ENCODE measurements around the gene LINGO1.

Gene LINGO1

GRCh38 chr15:77613814-77614213 is 18.9 kb downstream of the LINGO1 start:
- DNase-seq: no peak

DNA sequence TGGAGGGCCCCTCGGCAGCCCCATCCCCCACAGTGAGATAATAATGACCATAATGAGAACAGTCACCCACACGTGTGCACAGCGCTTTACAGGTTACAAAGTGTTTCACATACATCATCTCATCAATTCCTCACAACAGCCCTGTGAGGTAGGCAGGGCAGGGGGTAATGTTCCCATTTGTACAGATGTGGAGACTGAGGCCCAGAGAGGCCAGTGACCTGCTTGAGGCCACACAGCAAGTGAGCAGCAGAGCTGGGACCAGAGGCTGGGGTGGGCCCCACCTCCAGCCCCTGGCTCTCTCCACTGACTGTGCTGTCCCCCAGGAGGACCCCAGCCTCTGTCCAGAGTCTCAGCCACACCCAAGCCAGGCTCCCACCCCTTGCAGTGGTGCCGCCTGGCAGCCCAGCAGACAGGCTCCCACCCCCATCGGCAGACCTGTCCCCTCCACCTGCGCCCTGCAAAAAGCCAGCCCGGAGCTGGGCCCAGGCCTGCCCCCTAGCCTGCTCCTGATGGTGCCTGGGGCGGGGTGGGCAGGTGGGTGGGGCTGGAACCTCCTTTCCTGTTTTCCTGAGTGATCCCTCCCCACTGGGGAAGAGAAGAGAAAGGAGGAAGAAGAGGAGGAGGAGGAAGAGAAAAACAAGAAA is 19.6 kb downstream of the LINGO1 start:
- DNase-seq: no peak

DNA sequence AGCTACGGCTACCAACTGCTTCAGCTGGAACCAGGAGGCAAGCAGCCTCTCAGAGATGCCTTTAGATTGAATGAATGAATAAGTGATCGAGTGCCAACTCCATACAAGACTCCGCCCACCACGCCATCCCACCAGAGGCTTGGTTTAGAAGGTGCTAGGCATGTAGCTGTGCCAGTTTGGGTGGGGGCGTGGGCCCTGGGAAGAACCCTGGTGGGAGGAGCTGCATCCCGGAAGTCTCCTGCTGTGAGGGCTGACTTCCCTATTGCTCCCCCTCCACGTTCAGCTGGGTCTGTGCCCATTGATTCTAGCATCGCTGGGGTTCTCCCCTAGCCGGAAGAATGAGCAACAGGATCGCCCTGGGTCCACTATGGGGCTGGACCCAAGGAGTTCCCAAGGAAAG is 20.9 kb downstream of the LINGO1 start:
- DNase-seq: no peak

GRCh38 chr15:77610731-77611130 is 22.0 kb downstream of the LINGO1 start:
- no peak for DNase-seq

- no peak for DNase-seq
Measured at GRCh38 chr15:77609558-77609957, 23.2 kb downstream of the LINGO1 start.

DNA sequence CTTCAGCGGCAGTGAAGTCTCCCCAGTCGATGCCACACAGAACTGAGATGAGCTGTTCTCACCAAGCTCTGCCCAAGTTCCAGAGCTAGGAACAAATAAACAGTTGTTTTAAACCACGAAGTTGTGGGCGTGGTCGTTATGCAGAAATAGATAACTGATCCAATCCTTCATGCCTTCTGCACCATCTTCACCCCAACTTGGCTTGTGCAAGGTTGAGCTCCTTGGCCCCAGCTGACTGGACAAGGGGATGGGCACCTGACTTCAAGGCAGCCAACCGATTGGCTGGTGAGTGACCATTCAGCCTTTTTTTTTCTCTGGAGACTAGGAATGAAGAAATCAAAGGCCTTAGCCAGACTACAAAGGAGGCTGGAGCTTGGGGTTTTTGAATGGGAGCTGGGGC is 23.9 kb downstream of the LINGO1 start:
- DNase-seq: peak in 1 of 5 experiments; percentile 14

GRCh38 chr15:77607894-77608261 is 24.8 kb downstream of the LINGO1 start:
- no peak for DNase-seq

DNA sequence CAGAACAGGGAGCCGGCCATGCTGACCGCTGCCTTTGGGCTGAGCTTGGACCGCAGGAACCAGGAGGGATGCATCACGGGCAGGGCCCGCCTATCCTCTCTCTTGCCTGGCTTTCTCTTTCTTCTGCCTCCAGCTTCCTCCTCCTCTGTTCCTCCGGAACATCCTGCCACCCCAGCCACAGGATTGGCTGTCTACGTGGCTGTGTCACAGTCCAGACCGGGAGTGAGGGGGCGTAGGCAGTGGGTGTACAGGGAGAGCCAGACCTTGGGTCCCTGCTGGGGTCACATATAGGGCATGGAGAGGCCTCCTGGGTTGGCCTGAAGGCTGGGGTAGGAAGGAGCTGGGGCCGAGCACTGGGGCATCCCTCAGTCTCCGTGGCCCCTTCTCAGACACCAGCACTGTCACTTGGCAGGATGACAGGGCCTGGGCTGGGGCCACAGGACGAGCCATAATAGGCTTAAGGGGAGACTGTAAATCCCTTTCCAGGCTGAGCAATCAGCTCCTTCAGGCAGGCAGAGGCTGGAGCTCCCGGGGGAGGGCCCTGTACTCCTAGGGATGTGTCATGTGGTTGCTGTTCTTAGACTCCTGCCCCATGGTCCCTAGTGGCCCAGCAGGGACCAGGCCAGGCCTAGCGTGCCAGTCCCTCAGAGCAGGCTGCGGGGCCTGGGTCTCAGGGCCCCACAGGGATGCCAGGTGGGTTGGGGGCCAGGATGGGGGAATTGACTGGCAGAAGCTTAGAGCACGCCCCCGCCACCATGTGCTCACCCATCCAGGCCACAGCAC is 25.4 kb downstream of the LINGO1 start:
- DNase-seq: no peak

DNA sequence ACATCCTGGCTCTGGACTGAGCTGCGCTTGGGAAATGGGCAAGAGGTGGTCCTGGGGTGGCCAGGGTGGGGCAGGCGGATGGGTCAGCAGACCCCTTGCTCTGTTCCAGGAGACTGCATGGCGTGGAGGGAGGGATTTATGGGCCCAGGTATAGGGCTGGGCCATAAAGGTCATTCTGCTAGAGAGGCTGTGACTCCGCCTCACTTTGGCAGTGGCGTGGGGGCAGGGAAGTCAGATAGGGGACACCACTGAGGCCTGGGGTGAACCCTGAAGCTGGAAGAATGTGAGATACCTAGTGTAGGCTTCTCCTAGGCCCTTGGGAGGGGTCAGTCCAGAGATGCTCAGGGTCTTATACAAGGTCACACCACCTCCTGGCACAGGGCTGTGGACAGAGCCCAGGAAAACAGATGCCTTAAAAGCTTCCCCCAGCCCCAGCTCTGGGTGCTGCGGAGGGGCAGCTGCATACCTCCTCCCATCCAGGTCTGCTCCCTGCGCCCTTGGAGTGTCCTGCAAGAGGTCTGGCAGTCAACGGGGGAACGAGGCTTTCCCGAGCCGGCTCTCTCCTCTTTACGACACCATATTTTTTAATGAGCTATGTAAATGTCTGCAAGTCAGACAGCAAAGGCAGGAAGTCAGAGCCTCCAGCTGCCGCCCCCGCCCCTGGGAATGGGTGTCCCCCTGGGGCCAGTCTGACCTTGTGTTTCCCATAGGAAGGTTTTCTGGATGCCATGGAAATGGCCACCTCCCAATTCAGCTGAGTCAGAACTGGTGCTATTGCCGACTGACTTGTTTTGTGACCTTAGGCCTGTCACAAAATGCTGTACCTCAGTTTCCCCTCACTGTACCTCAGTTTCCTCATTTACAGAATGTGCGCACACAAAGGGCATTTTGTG is 26.3 kb downstream of the LINGO1 start:
- no peak for DNase-seq

- DNase-seq: no peak
Measured at GRCh38 chr15:77605547-77605946, 27.2 kb downstream of the LINGO1 start.

DNA sequence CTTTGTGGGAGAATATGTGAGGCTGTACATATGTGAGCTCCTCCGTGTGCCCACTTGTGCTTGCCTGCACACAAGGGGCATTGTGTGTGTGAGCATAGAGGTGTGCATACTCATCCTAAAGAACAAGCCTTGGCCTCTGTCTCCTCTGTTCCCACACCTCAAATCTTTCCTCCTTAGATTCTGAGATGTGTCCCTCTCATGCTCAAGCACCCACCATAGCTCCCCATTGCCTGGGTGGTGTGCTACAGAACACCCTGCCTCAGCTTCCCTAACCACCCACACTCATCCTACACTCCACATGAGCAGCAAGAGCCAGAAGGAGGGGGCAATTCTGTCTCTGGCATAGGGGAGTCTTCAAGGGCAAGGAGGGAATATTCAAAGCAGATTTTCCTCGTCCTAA is 27.7 kb downstream of the LINGO1 start:
- no peak for DNase-seq

DNA sequence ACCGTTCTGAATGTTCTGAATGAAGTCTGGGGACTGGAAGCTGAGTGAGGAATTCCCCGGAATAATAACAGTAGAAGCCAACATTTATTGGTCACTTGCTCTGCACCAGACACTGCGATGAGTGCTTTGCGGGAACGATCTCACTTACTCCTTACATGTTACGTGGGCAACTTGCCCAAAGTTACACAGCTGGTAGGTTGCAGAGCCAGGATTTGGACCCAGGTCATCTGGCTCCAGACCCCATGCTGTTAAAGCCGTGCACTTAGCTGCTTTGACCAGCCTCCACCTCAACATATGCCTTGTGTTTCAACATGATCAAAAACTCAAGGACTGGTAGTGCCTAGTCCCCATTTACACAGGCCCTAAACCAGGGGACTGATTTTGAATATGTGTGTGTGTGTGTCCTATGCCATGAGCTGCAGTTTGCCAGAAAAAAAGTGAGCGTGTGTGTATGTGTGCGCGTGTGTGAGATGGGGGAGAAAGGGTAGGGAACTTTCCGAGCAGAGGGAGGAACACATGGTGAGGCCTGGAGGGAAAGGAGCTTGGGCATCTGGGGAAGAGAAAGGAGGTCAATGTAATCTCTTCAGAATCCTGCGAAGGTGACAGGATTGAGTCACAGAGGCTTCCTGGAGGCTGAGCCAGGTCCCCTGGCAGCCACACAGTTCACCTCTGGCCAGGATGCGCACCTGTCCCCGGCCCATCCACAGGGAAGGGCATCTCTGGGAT is 28.9 kb downstream of the LINGO1 start:
- no peak for DNase-seq

GRCh38 chr15:77602800-77603199 is 29.9 kb downstream of the LINGO1 start:
- DNase-seq: no peak

GRCh38 chr15:77599899-77600298 is 32.8 kb downstream of the LINGO1 start:
- DNase-seq: peak in 1 of 5 experiments; percentile 15

DNA sequence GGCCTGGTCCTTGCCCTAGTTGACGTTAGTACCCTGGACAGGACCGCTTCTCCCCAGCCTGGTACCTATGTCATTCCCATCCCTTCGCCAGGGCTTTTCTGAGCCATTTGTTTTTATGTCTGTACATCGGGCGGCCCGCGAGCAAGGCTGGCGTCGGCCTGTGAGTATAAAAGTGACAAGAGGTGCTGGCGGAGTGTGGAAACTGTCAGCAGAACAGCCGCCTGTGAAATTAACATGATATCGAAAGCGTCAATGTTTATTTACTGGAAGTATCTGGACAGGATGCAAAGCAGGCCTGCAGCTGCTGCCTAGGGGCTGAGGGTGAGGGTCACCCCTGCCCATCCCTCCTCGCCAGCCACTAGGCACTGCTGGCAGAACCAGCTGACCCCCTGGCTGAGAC is 33.4 kb downstream of the LINGO1 start:
- no peak for DNase-seq

GRCh38 chr15:77598644-77599043 is 34.1 kb downstream of the LINGO1 start:
- no peak for DNase-seq

DNA sequence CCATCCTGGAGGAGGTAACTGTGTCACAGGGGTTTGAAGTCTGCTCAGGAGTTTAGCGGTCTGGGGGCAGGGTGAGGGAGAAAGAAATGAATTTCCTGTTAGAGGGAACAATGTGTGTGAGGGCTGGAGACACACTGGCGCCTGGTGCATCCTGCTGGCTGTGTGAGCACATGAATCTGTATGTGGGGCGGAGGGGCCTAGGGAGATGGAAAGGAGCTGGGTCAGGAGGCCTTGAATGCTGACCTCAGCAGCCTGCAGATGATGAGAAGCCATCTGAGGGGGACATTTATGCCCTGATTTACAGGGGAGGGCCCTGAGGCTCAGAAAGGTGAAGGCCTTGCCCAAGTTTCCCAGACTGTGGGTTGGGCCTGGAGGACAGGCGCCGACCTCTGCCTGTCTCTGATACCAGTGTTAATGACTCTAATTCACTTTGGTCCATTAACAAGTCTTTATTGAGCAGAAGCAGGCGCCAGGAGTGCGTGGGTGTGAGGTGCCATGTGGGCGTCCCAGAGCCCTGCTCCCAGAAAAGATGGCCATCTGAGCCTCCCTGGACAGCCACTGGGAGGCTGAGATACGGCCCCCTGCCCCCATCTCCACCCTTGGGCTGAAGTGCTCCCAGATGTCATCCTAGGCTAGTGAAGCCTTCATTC is 34.8 kb downstream of the LINGO1 start:
- no peak for DNase-seq

- no peak for DNase-seq
Measured at GRCh38 chr15:77596821-77597803, 35.6 kb downstream of the LINGO1 start.

GRCh38 chr15:77595231-77595630 is 37.5 kb downstream of the LINGO1 start:
- DNase-seq: no peak

- no peak for DNase-seq
Measured at GRCh38 chr15:77592758-77593157, 40.0 kb downstream of the LINGO1 start.
